Activated CD8-positive, alpha-beta T cell treated with anti-CD3 and anti-CD28 coated beads for 36 hours (primary cell): ENCODE results near the gene MTA1. TPM values are rescaled to one million over a fixed set of nuclear protein-coding genes. Genes with fewer than 3 reads are reported as not detected.
A peak's percentile ranks its signal among the peaks of the same experiment; 100 is the strongest.

Source experiments
- ATAC-seq: fragments of 200-7000 bp; cut with Tn5 transposase; one replicate; pipeline ENCODE4 v1.10.0; 2021; ENCODE audit warnings: mild to moderate bottlenecking, moderate library complexity
- CTCF ChIA-PET: fragments of 350-600 bp; sonication (Branson Sonifier 250); formaldehyde crosslinking; loops from one replicate; lab custom pipeline; 2021; ENCODE audit warnings: antibody characterized with exemption; lab: Charles Lee
- POLR2A ChIA-PET: fragments of 350-600 bp; sonication (Branson Sonifier 250); formaldehyde crosslinking; loops from one replicate; lab custom pipeline; 2021; ENCODE audit warnings: antibody characterized with exemption; lab: Charles Lee
- DNase-seq: peaks from one replicate; pipeline ENCODE4 v3.0.0-alpha.2; 2020
- H3K27ac Mint-ChIP-seq: one replicate; pipeline ENCODE4 v1.8.0; 2021; ENCODE audit warnings: mild to moderate bottlenecking, mixed read lengths
- H3K27me3 Mint-ChIP-seq: one replicate; pipeline ENCODE4 v1.8.0; 2021; ENCODE audit warnings: mixed read lengths
- H3K36me3 Mint-ChIP-seq: one replicate; pipeline ENCODE4 v1.8.0; 2021; ENCODE audit warnings: low read depth, mixed read lengths
- H3K4me1 Mint-ChIP-seq: one replicate; pipeline ENCODE4 v1.8.0; 2021; ENCODE audit warnings: low read depth, mixed read lengths
- H3K4me3 Mint-ChIP-seq: one replicate; pipeline ENCODE4 v1.8.0; 2021; ENCODE audit warnings: mild to moderate bottlenecking, moderate library complexity, mixed read lengths
- H3K9me3 Mint-ChIP-seq: one replicate; pipeline ENCODE4 v1.8.0; 2021; ENCODE audit warnings: mixed read lengths
- CTCF ChIP-seq: fragments of 200-600 bp; IDR thresholded peaks from one replicate; pipeline ENCODE4 v1.8.0; 2022; ENCODE audit warnings: antibody characterized with exemption, mild to moderate bottlenecking
- intact Hi-C: fragments of 100-400 bp; cut with micrococcal nuclease; formaldehyde crosslinking; loops from one replicate; pipeline ENCODE4 v1.10.0; 2022
- total RNA-seq, 2 experiments: library from RNA; stranded (reverse); gene quantifications; one replicate each; pipeline ENCODE4 v1.2.3, GENCODE V29; 2021

Gene MTA1
- total RNA-seq, 2 experiments from 2014 or later = 133 to 140 TPM

- TF ChIP-seq CTCF = no peak
Observed at GRCh38 chr14:105482486-105483110, 63.0 kb downstream of the MTA1 start.

GRCh38 chr14:105483300-105484068 is 63.9 kb downstream of the MTA1 start:
- Mint-ChIP-seq H3K27me3 (peaks cover 9% of the 10 kb centered on the region), H3K9me3 (no peaks in the 10 kb centered on the region), H3K36me3 (no peaks in the 10 kb centered on the region), H3K4me3 (no peak overlapping the region), H3K4me1 (peaks cover 52% of the 10 kb centered on the region), H3K27ac (no peak overlapping the region)
- TF ChIP-seq CTCF = no peak
- ATAC-seq (no peak), DNase-seq (no peak)
- CTCF ChIA-PET = interaction anchor here (1.1 to 2.9 kb wide), 3 partner anchors 80 to 113 kb away, joined by 3 to 15 read pairs (median 4); no protein-coding TSS in a partner anchor
- intact Hi-C loops = no loop called here
- POLR2A ChIA-PET = interaction anchor here (1.1 to 3.2 kb wide), 2 partner anchors 13 to 45 kb away, joined by 3 to 13 read pairs; no protein-coding TSS in a partner anchor

More at GRCh38 chr14:105482486-105483110, 63.0 kb downstream of the MTA1 start:
- Mint-ChIP-seq H3K4me1 (peaks cover 47% of the 10 kb centered on the region), H3K4me3 (no peak overlapping the region), H3K36me3 (no peaks in the 10 kb centered on the region), H3K27ac (peak overlapping the region; percentile 96), H3K9me3 (no peaks in the 10 kb centered on the region), H3K27me3 (peaks cover 9% of the 10 kb centered on the region)
- ATAC-seq = no peak
- ChIA-PET POLR2A (interaction anchor here (1.7 to 3.2 kb wide), 3 partner anchors 8 to 84 kb away, joined by 4 to 24 read pairs (median 13); partner anchors contain the start of gene TEDC1), CTCF (interaction anchor here (1.1 to 2.9 kb wide), 3 partner anchors 9 to 112 kb away, joined by 4 to 80 read pairs (median 15); partner anchors contain the start of gene TEDC1)
- intact Hi-C loops = no loop called here
- no peak for DNase-seq

DNA sequence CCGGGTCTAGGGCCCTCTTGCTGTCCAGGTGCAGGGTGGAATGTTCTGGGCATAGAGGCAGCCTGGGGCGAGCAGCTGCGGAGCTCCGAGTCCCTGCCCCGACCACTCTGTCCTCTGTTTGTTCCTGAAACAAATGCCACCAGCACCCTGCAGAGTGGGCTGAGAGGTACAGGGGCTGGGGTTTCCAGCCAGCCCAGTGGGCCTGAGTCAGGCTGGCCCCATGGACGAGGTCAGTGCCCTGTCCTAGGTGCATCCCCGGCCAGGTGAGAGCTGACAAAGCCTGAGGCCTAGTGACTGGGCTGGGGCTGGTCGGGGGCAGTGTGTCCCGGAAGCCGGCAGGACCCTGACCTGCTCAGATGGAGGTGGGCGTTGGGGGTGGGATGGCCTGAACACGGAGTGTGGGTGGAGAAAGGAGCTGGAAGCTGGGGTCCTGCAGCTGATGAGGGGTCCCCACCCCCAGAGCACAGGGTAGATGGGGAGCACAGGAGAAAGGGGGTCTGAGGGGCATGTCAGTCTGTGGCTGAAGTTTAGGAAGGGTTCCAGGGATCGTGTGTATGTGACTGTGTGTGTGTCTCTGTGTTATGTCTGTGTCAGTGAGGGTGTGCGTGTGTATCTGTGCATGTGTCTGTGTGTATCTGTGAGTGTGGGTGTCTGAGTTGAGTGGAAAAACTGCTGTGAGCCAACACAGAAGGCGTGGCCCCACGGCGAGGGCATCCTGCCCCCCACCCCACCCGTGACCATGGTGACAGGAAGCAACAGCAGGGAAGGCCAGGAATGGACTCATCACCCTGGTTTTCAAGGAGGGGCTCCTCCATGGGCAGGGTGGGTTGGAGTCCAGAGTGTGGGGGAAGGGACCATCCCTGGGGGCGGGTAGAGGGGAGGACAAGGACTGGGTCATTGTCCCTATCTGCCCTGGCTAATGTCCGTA is 64.7 kb downstream of the MTA1 start:
- ChIA-PET CTCF (interaction anchor here (1.2 kb wide), 1 partner anchor 113 kb away, joined by 3 read pairs; no protein-coding TSS in a partner anchor), POLR2A (interaction anchor here (1.1 to 3.2 kb wide), 2 partner anchors 12 to 44 kb away, joined by 3 to 13 read pairs; no protein-coding TSS in a partner anchor)
- Mint-ChIP-seq H3K9me3 (no peaks in the 10 kb centered on the region), H3K27ac (peak overlapping the region; percentile 53), H3K27me3 (peaks cover 8% of the 10 kb centered on the region), H3K4me3 (no peak overlapping the region), H3K4me1 (peaks cover 54% of the 10 kb centered on the region), H3K36me3 (no peaks in the 10 kb centered on the region)
- peak; percentile 52 for DNase-seq
- ATAC-seq = no peak
- intact Hi-C loops = no loop called here
- TF ChIP-seq CTCF = no peak

DNA sequence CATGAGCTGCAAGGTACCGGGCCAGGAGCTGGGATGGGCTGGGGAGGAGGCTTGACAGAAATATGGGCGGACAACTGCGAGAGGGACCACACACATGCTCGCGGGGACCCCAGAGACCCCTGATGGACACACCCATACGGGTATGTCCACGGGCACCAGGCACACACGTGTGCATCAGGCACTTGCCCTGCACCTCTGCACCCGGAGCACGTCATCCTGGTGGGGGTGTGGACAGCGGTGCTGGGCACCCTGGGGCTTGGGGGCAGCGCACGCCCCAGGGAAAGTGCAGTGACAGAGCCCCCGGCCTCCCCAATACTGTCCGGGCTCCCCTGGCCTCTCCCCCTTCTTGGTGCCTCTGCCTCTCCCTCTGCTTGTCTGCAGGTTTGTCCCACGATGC is 65.4 kb downstream of the MTA1 start:
- ChIA-PET POLR2A (no interaction called here), CTCF (no interaction called here)
- Mint-ChIP-seq H3K27me3 (peaks cover under 1% of the 10 kb centered on the region), H3K36me3 (no peaks in the 10 kb centered on the region), H3K4me1 (peaks cover 54% of the 10 kb centered on the region), H3K27ac (no peak overlapping the region), H3K4me3 (no peak overlapping the region), H3K9me3 (no peaks in the 10 kb centered on the region)
- ATAC-seq (no peak), DNase-seq (no peak)
- TF ChIP-seq CTCF = no peak
- intact Hi-C loops = loop anchor here (5.0 kb wide), 1 partner anchor 113 kb away; no protein-coding TSS in a partner anchor
